IPS-20b (cell line): ENCODE measurements around the gene RGS4.

Experiments used
- H3K27ac ChIP-seq: one replicate; pipeline ENCODE4 v1.5.1; 2013; ENCODE audit warnings: low read length
- H3K27me3 ChIP-seq: 2 replicates; pipeline ENCODE4 v1.6.1; 2013; ENCODE audit warnings: mild to moderate bottlenecking, low read length, inconsistent platforms; ENCODE audit not compliant: insufficient read depth
- H3K36me3 ChIP-seq: 2 replicates; pipeline ENCODE4 v1.6.1; 2013; ENCODE audit warnings: low read depth, mild to moderate bottlenecking, inconsistent platforms, low read length, moderate library complexity; ENCODE audit not compliant: insufficient read depth
- H3K4me1 ChIP-seq: 2 replicates; pipeline ENCODE4 v1.6.1; 2013; ENCODE audit warnings: mild to moderate bottlenecking, control low read depth, inconsistent platforms, low read length, moderate library complexity; ENCODE audit not compliant: insufficient read depth
- H3K4me3 ChIP-seq: 2 replicates; pipeline ENCODE4 v1.5.1; 2013; ENCODE audit warnings: mild to moderate bottlenecking, low read length, inconsistent platforms
- H3K9ac ChIP-seq: 2 replicates; pipeline ENCODE4 v1.6.1; 2013; ENCODE audit warnings: low read depth, mild to moderate bottlenecking, inconsistent platforms, low read length, moderate library complexity
- H3K9me3 ChIP-seq: 2 replicates; pipeline ENCODE4 v1.6.1; 2013; ENCODE audit warnings: mild to moderate bottlenecking, low read depth, low read length, inconsistent platforms; ENCODE audit not compliant: insufficient read depth

Gene RGS4

GRCh38 chr1:163069655-163070277, 605 bp downstream of the RGS4 start:
- Histone ChIP-seq H3K9me3 (no peaks in the 10 kb centered on the region), H3K36me3 (no peaks in the 10 kb centered on the region), H3K27me3 (no peaks in the 10 kb centered on the region), H3K27ac (no peak overlapping the region), H3K4me3 (peak overlapping the region; percentile 37), H3K4me1 (peaks cover 4% of the 10 kb centered on the region; the same call in 1 of the 2 replicates), H3K9ac (no peak overlapping the region)

GRCh38 chr1:163071405-163072255, 2.5 kb downstream of the RGS4 start:
- H3K27me3 ChIP-seq: no peaks in the 10 kb centered on the region
- no peaks in the 10 kb centered on the region for H3K9me3 ChIP-seq
- H3K4me1 ChIP-seq: peaks cover 4% of the 10 kb centered on the region; the same call in 1 of the 2 replicates
- no peak overlapping the region for H3K4me3 ChIP-seq
- H3K27ac ChIP-seq: no peak overlapping the region
- H3K9ac ChIP-seq: no peak overlapping the region
- H3K36me3 ChIP-seq: no peaks in the 10 kb centered on the region

GRCh38 chr1:163072658-163073057, 3.5 kb downstream of the RGS4 start:
- H3K36me3 ChIP-seq: no peaks in the 10 kb centered on the region
- peaks cover 4% of the 10 kb centered on the region; the same call in 1 of the 2 replicates for H3K4me1 ChIP-seq
- no peak overlapping the region for H3K9ac ChIP-seq
- H3K4me3 ChIP-seq: no peak overlapping the region
- no peaks in the 10 kb centered on the region for H3K27me3 ChIP-seq
- H3K9me3 ChIP-seq: no peaks in the 10 kb centered on the region
- no peak overlapping the region for H3K27ac ChIP-seq

- Histone ChIP-seq H3K9ac (no peak overlapping the region), H3K9me3 (no peaks in the 10 kb centered on the region), H3K4me3 (no peak overlapping the region), H3K27me3 (no peaks in the 10 kb centered on the region), H3K36me3 (no peaks in the 10 kb centered on the region), H3K4me1 (peaks cover under 1% of the 10 kb centered on the region; the same call in 1 of the 2 replicates), H3K27ac (no peak overlapping the region)
Measured at GRCh38 chr1:163074004-163074403, 4.8 kb downstream of the RGS4 start.

- H3K4me3 ChIP-seq: no peak overlapping the region
- H3K4me1 ChIP-seq: no peaks in the 10 kb centered on the region
- H3K27me3 ChIP-seq: no peaks in the 10 kb centered on the region
- no peaks in the 10 kb centered on the region for H3K36me3 ChIP-seq
- H3K27ac ChIP-seq: no peak overlapping the region
- H3K9me3 ChIP-seq: no peaks in the 10 kb centered on the region
- no peak overlapping the region for H3K9ac ChIP-seq
Measured at GRCh38 chr1:163074716-163075284, 5.6 kb downstream of the RGS4 start.

GRCh38 chr1:163076044-163076443, 6.9 kb downstream of the RGS4 start:
- H3K36me3 ChIP-seq: no peaks in the 10 kb centered on the region

GRCh38 chr1:163076446-163076845, 7.3 kb downstream of the RGS4 start:
- Histone ChIP-seq H3K9me3 (no peaks in the 10 kb centered on the region), H3K36me3 (no peaks in the 10 kb centered on the region), H3K27me3 (no peaks in the 10 kb centered on the region), H3K4me1 (no peaks in the 10 kb centered on the region), H3K4me3 (no peak overlapping the region), H3K27ac (no peak overlapping the region), H3K9ac (no peak overlapping the region)

More at GRCh38 chr1:163076044-163076443, 6.9 kb downstream of the RGS4 start:
- no peaks in the 10 kb centered on the region for H3K27me3 ChIP-seq
- H3K9ac ChIP-seq: no peak overlapping the region
- no peak overlapping the region for H3K4me3 ChIP-seq
- H3K27ac ChIP-seq: no peak overlapping the region
- H3K4me1 ChIP-seq: no peaks in the 10 kb centered on the region
- no peaks in the 10 kb centered on the region for H3K9me3 ChIP-seq

GRCh38 chr1:163076981-163077761, 8.0 kb downstream of the RGS4 start:
- H3K4me1 ChIP-seq: no peaks in the 10 kb centered on the region
- H3K27me3 ChIP-seq: no peaks in the 10 kb centered on the region
- no peaks in the 10 kb centered on the region for H3K36me3 ChIP-seq
- no peaks in the 10 kb centered on the region for H3K9me3 ChIP-seq
- H3K27ac ChIP-seq: no peak overlapping the region
- no peak overlapping the region for H3K4me3 ChIP-seq
- no peak overlapping the region for H3K9ac ChIP-seq

- Histone ChIP-seq H3K27me3 (no peaks in the 10 kb centered on the region), H3K4me3 (no peak overlapping the region), H3K9me3 (no peaks in the 10 kb centered on the region), H3K36me3 (no peaks in the 10 kb centered on the region), H3K4me1 (no peaks in the 10 kb centered on the region), H3K27ac (no peak overlapping the region), H3K9ac (no peak overlapping the region)
Measured at GRCh38 chr1:163082971-163083370, 13.8 kb downstream of the RGS4 start.

- Histone ChIP-seq H3K4me1 (no peaks in the 10 kb centered on the region), H3K36me3 (no peaks in the 10 kb centered on the region), H3K9ac (no peak overlapping the region), H3K27me3 (no peaks in the 10 kb centered on the region), H3K27ac (no peak overlapping the region), H3K4me3 (no peak overlapping the region), H3K9me3 (no peaks in the 10 kb centered on the region)
Measured at GRCh38 chr1:163083690-163084089, 14.5 kb downstream of the RGS4 start.

- no peaks in the 10 kb centered on the region for H3K36me3 ChIP-seq
- H3K27ac ChIP-seq: no peak overlapping the region
- H3K9ac ChIP-seq: no peak overlapping the region
- H3K4me1 ChIP-seq: no peaks in the 10 kb centered on the region
- no peaks in the 10 kb centered on the region for H3K27me3 ChIP-seq
- H3K4me3 ChIP-seq: no peak overlapping the region
- H3K9me3 ChIP-seq: no peaks in the 10 kb centered on the region
Measured at GRCh38 chr1:163084330-163084729, 15.2 kb downstream of the RGS4 start.
